Glomerular visceral epithelial cell (primary cell): ENCODE measurements around the gene TLR1.
"Not testable (repeated sequence)": the region's sequence is repeated elsewhere in the genome, so short reads cannot be mapped to it uniquely, and the experiment has no call there.

Experiments used
- DNase-seq: peaks from one replicate; pipeline ENCODE4 v3.0.0-alpha.2; 2016; ENCODE audit errors: extremely low spot score

TLR1 gene

GRCh38 chr4:38774181-38774955, 30.2 kb downstream of the TLR1 start:
- no peak for DNase-seq

- DNase-seq: not testable (repeated sequence)
These were observed 34.3 kb downstream of the TLR1 start for GRCh38 chr4:38770281-38770680.

DNA sequence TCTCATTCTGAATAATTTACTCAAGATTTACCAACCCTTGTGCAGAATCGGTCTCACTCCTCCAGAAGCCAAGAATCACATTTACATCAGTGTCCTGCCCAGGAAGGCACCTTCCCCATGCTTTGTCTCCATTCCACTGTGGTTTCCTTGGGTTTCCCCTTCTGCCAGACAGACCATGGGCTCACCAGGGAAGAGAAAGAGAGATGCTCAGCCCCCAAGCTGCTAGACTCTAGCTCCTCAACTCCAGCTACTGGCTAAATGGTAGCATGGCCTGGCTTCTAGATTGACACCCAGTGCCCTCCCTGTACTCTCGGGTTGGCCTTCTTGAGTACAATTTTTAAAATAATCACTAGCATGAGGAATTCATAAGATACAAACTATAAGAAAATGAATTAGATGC, 34.7 kb downstream of the TLR1 start:
- peak; percentile 8 for DNase-seq

GRCh38 chr4:38769441-38769840, 35.1 kb downstream of the TLR1 start:
- no peak for DNase-seq

- no peak for DNase-seq
These were observed 35.6 kb downstream of the TLR1 start for GRCh38 chr4:38768968-38769394.

- DNase-seq: not testable (repeated sequence)
These were observed 37.7 kb downstream of the TLR1 start for GRCh38 chr4:38766940-38767339.

GRCh38 chr4:38765382-38765781, 39.2 kb downstream of the TLR1 start:
- DNase-seq: peak; percentile 6

- DNase-seq: no peak
These were observed 40.3 kb downstream of the TLR1 start for GRCh38 chr4:38764277-38764676.

DNA sequence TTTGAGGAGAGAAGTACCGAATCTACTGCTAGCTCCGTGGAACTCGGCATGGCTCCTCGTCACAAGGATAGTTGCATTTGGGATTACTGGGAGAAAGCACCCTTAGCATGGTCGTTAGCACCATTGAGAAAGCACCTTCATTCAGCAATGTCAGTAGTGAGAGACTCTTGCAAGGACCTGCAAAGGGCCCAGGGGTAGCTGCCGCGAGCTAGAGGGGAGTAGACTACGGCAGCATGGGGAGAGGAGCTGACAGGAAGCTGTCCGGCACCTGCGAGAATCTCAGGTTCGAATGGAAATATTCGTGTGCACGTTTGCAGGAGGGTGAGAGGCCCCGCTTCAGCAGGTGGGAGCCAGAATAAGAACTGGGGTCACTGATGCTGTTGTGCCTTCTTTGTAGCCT, 42.0 kb downstream of the TLR1 start:
- no peak for DNase-seq

DNA sequence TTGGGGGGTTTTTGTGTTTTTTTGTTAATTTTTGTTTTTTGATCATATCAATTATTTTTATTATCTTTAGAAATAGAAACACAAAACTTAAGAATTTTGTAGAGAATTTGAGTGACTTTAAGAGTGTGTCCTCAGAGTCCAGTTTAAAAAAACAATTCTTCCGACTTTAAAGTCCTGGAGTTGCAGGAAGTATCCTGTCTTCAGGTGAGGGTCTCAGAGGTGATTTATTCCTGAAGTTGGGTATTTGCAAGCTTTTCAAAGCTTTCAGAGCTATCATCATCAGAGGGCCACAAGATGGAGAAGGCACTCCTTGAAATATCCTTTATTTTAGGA, 44.8 kb downstream of the TLR1 start:
- no peak for DNase-seq

GRCh38 chr4:38759113-38759789, 45.3 kb downstream of the TLR1 start:
- DNase-seq: peak; percentile 52

DNA sequence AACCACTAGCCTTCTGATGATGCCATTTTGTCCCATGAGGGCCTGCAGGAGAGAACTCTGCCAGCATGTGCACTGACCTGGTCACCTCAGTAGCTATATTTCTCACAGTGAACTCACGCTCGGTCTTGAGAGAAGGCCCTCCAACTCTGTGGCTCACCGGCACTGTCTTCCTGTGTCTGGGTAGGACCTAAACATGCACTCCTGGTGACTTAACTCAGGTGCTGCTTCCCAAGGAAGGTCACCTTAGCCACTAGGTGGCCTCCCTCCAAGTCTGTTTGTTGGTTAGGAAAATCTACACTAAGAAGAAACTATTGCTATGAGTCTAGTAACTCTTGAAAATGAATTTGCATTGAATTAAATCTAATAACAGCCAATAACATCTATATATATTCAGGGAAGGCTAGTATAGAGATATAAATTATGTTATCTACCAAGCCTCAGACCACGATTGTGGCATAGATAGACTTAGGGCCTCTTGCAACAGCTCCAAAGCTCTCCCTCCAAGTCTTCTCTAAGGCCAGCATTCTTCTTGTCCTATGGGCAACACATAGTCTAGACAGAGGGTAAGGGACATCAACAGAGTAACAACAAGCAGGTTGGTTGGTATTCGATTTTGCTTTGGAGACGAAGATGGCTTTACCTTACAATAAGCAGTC, 46.5 kb downstream of the TLR1 start:
- peak; percentile 15 for DNase-seq

- DNase-seq: peak; percentile 95
These were observed 51.4 kb downstream of the TLR1 start for GRCh38 chr4:38752941-38753806.

- DNase-seq: no peak
These were observed 52.1 kb downstream of the TLR1 start for GRCh38 chr4:38752372-38752940.

DNA sequence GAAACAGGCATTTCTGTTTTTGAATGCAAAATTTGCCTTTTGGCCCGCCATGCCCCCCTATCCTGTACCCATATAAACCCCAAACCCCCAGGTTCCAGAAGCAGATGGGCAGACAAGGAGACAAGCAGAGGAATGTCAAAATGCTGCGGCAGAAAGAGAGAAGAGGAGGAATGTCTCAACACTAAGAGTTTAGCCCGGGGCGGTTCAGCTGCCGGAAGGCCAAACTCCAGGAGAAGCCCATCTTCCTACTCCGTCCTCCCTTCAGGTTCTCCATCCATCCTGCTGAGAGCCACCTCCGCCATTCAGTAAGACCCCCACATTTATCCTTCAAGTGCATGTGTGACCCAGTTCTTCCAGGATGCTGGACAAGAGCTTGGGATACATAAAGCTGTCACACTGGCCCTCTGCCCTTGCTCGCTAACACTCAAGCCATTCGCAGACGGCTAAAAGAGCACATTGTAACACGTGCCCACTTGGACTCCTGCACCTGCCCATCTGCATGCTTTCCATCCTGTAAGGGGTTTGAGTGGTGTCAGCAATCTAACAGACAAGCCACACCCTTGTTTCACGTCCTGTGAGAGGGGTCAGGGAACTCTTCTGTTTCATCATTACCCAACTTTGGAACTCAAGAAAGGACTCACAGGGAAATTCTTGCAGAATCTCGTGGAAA, 53.1 kb downstream of the TLR1 start:
- no peak for DNase-seq

GRCh38 chr4:38749336-38749735, 55.3 kb downstream of the TLR1 start:
- no peak for DNase-seq

- DNase-seq: no peak
These were observed 57.0 kb downstream of the TLR1 start for GRCh38 chr4:38747629-38748028.
